IPS-20b (cell line): ENCODE measurements around the gene RAB36.
A peak's percentile ranks its signal among the peaks of the same experiment; 100 is the strongest.

Experiments used
- H3K27ac ChIP-seq: one replicate; pipeline ENCODE4 v1.5.1; 2013; ENCODE audit warnings: low read length
- H3K27me3 ChIP-seq: 2 replicates; pipeline ENCODE4 v1.6.1; 2013; ENCODE audit warnings: mild to moderate bottlenecking, low read length, inconsistent platforms; ENCODE audit not compliant: insufficient read depth
- H3K36me3 ChIP-seq: 2 replicates; pipeline ENCODE4 v1.6.1; 2013; ENCODE audit warnings: low read depth, mild to moderate bottlenecking, inconsistent platforms, low read length, moderate library complexity; ENCODE audit not compliant: insufficient read depth
- H3K4me1 ChIP-seq: 2 replicates; pipeline ENCODE4 v1.6.1; 2013; ENCODE audit warnings: mild to moderate bottlenecking, control low read depth, inconsistent platforms, low read length, moderate library complexity; ENCODE audit not compliant: insufficient read depth
- H3K4me3 ChIP-seq: 2 replicates; pipeline ENCODE4 v1.5.1; 2013; ENCODE audit warnings: mild to moderate bottlenecking, low read length, inconsistent platforms
- H3K9ac ChIP-seq: 2 replicates; pipeline ENCODE4 v1.6.1; 2013; ENCODE audit warnings: low read depth, mild to moderate bottlenecking, inconsistent platforms, low read length, moderate library complexity
- H3K9me3 ChIP-seq: 2 replicates; pipeline ENCODE4 v1.6.1; 2013; ENCODE audit warnings: mild to moderate bottlenecking, low read depth, low read length, inconsistent platforms; ENCODE audit not compliant: insufficient read depth

RAB36 gene

DNA sequence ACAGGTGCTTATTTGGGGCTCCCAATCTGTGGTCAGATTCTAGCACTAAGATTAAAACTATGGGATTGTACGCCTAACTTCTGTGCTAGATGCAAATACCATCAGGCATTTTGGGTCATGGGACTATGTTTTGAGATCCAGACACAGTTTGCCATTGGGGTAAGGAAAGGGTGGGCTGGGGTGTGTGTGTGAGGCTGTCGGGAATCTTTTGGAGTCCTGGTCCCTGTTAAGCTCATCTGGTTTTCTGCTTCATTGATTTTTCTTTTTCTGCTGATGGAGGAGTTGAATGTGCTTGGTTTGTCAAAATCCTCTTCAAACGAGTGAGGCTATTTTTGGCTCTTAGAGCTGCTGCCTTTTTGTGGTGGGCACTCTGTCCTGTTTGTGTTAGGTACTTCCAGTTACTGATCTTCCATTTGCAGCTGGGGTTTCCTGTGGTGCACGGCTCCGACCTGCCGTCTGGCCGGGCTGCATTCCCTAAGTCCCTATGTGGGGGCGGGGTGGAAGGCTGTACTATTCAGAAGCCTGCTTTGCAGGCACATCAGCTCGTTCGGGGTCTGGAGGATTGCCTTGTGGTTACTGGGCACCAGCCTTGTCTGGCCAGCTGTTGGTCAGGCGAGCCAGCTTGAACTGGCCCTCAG lies 37.9 kb downstream of the RAB36 start:
- Histone ChIP-seq H3K27me3 (peaks cover 19% of the 10 kb centered on the region), H3K27ac (no peak overlapping the region), H3K9me3 (no peaks in the 10 kb centered on the region), H3K4me1 (peaks cover 38% of the 10 kb centered on the region), H3K4me3 (peak overlapping the region; percentile 91), H3K9ac (peak overlapping the region; percentile 78; the same call in 1 of the 2 replicates), H3K36me3 (peaks cover 17% of the 10 kb centered on the region; the same call in 1 of the 2 replicates)

DNA sequence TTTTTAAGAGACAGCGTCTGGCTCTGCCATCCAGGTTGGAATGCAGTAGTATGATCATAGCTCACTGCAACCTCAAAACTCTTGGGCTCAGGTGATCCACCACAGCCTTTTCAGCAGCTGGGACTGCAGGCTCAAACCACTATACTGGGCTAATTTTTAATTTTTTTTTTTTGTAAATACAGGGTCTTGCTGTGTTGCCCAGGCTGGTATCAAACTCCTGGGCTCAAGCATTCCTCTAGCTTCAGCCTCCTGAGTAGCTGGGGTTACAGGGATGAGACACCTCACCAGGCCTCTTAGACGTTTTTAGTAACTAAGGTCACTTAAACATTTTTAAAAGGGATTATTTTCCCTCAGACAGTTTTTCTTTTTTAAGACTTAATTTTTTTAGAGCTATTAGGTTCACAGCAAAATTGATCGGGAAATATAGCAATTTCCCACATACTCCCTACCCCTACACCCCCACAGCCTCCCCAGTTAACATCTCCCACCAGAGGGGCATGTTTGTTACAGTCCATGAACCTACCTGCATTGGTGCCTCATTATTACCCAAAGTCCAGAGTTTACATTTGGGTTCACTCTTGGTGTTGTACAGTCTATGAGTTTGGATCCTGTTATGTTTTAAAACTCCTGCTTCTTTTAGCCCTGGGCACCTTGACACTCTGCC lies 39.0 kb downstream of the RAB36 start:
- Histone ChIP-seq H3K9me3 (no peaks in the 10 kb centered on the region), H3K4me3 (peak overlapping the region; percentile 91; the same call in 1 of the 2 replicates), H3K36me3 (peaks cover 18% of the 10 kb centered on the region; the same call in 1 of the 2 replicates), H3K4me1 (peaks cover 35% of the 10 kb centered on the region), H3K27ac (no peak overlapping the region), H3K27me3 (peaks cover 19% of the 10 kb centered on the region), H3K9ac (peak overlapping the region; percentile 50; the same call in 1 of the 2 replicates)

DNA sequence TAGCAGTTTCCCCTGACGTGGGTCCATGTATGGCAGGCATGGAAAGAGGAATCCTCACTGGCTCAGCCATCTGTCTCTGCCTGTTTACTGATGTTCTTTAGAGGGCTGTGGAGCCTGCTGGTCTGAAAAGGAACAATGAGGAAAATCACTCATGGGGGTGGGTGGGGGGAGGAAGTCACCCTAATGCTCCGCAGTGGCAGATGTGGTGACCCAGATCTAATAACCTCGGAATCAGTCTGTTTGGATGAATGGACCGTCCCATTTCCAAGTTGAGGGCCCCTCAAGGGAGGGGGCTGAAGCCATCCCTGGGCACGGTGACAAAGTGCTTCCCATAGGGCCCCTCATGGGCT lies 39.5 kb downstream of the RAB36 start:
- H3K27me3 ChIP-seq = peaks cover 14% of the 10 kb centered on the region
- H3K9me3 ChIP-seq = no peaks in the 10 kb centered on the region
- H3K36me3 ChIP-seq = peaks cover 18% of the 10 kb centered on the region; the same call in 1 of the 2 replicates
- H3K4me1 ChIP-seq = peaks cover 35% of the 10 kb centered on the region
- no peak overlapping the region for H3K27ac ChIP-seq
- H3K9ac ChIP-seq = no peak overlapping the region
- H3K4me3 ChIP-seq = no peak overlapping the region

DNA sequence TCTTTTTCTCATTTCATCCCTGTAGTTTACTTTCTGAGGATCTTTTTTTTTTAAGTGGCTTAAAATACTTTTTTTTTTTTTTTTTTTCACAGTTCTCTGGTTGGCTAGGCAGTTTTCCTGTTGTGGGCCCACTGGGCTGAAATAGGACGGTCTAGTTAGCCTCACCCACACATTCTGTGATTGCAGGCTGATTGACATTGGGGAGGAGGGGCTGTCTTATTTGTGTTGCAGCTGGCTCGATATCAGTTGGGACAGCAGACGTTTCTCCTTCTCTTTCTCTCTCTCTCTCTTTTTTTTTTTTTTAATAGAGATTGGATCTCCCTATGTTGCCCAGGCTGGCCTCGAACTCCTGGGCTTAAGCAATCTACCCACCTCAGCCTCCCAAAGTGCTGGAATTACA lies 41.9 kb downstream of the RAB36 start:
- Histone ChIP-seq H3K4me3 (no peak overlapping the region), H3K36me3 (peaks cover 27% of the 10 kb centered on the region; the same call in 1 of the 2 replicates), H3K27me3 (peaks cover 2% of the 10 kb centered on the region), H3K9ac (no peak overlapping the region), H3K9me3 (no peaks in the 10 kb centered on the region), H3K4me1 (peaks cover 33% of the 10 kb centered on the region), H3K27ac (no peak overlapping the region)

DNA sequence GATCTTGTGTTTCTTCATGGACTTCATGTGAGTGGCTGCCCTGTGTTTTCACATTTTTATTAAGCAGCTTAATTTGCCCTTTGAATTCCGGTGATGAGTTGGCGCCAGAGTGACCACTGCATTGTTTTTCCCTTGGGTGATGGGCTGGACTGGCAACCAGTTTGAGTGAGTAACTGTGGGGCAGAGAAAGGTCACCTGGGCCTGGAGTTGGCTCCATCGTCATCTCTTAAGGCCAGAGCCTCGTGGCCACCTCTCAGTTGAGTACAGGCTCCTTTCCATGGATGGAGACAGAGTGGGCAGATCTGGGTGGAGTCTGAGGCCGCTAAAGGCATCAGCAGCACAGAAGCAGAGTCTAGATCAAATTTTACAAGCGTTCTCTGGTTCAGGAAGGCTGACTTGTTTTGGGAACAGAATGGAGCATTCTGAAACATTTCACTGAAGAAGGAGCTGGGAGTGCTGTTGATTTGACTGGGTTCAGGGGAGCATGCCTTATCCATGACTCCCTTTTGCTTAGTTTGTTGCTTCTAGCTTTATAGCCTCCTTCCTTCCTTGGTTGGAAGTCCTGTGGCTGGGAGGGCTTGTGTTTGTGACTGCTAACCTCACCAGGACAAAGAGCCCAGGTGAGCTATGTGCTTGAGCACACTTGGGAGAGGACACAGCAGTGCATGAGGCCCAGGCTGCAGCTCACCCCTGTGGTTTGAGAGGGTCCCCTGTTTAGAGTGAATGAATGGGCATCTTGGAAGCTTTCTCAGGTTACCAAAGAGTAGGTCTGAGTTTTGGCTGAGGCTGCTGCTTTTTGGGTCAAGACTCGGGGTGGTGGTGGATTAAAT lies 42.8 kb downstream of the RAB36 start:
- H3K27ac ChIP-seq = peak overlapping the region; percentile 53
- H3K9ac ChIP-seq = peak overlapping the region; percentile 57; the same call in 1 of the 2 replicates
- no peaks in the 10 kb centered on the region for H3K9me3 ChIP-seq
- H3K27me3 ChIP-seq = no peaks in the 10 kb centered on the region
- H3K4me3 ChIP-seq = no peak overlapping the region
- H3K4me1 ChIP-seq = peaks cover 30% of the 10 kb centered on the region
- H3K36me3 ChIP-seq = peaks cover 30% of the 10 kb centered on the region

DNA sequence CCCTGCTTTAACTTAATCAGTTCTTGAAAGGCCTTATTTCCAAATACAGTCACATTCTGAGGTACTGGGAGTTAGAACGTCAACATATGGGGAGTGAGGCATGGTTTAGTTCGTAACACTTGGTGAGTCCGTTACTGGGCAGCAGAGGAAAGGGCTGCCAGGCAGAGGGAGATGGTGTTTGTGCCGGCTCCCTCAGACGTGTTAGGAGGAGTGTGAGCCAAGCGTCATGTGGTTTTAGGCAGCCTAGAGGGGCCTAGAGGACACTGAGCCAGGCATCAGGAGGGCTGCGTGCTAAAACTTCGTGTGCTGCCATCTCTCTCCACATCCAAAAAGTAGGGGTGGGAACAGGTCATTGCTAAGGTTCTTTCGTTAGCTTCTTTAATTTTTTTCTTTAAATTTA lies 45.2 kb downstream of the RAB36 start:
- peaks cover 13% of the 10 kb centered on the region for H3K4me1 ChIP-seq
- no peaks in the 10 kb centered on the region for H3K27me3 ChIP-seq
- H3K36me3 ChIP-seq = peaks cover 23% of the 10 kb centered on the region
- no peak overlapping the region for H3K4me3 ChIP-seq
- no peaks in the 10 kb centered on the region for H3K9me3 ChIP-seq
- no peak overlapping the region for H3K9ac ChIP-seq
- no peak overlapping the region for H3K27ac ChIP-seq

DNA sequence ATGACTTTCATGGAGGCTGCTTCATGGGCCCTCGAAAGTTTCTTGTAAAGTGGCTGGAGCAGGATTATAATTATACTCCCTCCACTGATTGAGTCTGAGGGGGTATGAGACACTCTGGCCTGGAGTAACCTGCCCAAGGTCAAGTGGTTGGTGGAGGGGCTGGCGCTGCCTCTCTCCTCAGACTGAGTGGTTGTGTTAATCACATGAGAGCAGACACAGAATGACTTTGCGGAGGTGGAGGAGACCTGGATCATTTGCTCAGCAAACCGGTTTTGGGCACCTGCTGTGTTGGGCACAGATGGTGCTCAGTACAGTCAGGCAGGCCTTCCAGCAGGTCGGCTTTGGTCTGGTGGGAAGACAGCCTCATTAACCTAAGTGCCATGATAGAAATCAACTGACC lies 46.9 kb downstream of the RAB36 start:
- peaks cover 10% of the 10 kb centered on the region for H3K4me1 ChIP-seq
- no peak overlapping the region for H3K27ac ChIP-seq
- H3K4me3 ChIP-seq = no peak overlapping the region
- H3K9ac ChIP-seq = no peak overlapping the region
- H3K36me3 ChIP-seq = peaks cover 23% of the 10 kb centered on the region
- H3K9me3 ChIP-seq = no peaks in the 10 kb centered on the region
- no peaks in the 10 kb centered on the region for H3K27me3 ChIP-seq

DNA sequence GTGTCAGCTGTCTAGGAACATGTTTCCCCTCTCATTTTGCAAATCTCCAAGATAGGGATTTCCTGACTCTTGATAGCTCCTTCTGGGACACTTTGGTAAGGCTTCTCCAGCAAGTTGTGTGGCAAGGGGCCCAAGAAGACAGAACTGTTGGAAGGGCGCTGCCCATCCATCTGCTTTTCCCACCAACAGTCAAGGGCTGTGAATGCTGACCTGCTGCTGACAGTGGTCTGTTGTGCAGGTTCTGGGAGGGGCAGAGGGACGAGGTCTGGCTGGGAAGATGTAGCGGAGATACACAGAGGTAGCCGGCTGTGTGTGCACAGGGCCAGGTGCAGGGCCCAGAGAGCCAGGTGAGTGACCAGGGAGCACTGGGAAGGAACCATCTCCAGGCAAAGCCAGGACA lies 47.3 kb downstream of the RAB36 start:
- H3K4me1 ChIP-seq = peaks cover 10% of the 10 kb centered on the region
- no peaks in the 10 kb centered on the region for H3K27me3 ChIP-seq
- H3K27ac ChIP-seq = no peak overlapping the region
- no peak overlapping the region for H3K4me3 ChIP-seq
- H3K36me3 ChIP-seq = peaks cover 20% of the 10 kb centered on the region
- no peaks in the 10 kb centered on the region for H3K9me3 ChIP-seq
- H3K9ac ChIP-seq = no peak overlapping the region

DNA sequence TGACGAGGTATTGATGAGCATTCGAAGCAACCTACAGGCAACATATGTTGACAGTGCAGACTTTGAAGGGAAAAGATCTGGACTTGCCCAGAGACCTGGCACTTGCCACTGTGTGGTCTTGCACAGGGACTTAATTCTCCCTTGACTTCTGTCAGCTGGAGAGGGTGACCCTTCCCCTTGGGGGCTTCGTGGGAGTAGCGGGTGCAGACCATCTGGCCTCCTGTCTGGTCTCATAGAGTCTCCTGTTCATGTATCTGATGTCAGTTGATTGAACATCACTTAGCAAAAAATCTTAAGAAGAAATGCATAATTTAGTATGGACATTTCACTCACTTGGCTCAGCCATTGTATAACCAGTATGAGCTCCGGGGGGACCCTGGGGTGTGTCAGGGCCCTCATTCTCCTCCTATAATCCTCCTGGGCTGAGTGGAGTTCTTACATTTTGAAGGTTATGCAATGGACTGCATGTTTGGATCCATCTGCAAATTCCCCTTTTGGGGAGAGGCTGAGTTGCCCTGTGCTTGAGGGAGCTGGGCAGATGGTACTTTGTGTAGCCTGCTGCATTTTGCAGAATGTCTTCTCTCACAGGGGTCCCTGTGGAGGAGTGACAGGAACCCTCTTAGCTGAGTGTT lies 48.0 kb downstream of the RAB36 start:
- Histone ChIP-seq H3K36me3 (peaks cover 13% of the 10 kb centered on the region), H3K9ac (no peak overlapping the region), H3K27ac (no peak overlapping the region), H3K4me3 (no peak overlapping the region), H3K9me3 (no peaks in the 10 kb centered on the region), H3K4me1 (peaks cover 3% of the 10 kb centered on the region; the same call in 1 of the 2 replicates), H3K27me3 (no peaks in the 10 kb centered on the region)

DNA sequence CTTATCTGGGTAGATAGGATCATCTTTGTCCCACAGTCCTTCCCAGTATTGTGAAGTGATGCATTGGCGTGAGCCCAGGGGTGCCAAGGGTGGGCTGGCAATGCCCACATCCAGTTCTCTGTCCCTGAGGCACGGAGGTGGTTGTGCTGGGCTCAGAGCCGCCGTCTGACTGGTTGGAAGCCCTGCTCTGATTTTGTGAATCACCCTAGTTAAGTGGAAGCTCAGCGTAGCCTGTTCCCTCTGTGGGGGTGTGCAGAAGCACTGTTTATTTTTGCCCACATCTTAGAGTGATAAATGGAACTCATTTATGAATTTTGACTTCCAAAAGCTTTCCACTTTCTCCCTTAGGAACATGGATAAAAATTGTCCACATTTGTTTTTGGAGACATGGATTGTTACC lies 48.6 kb downstream of the RAB36 start:
- H3K36me3 ChIP-seq = peaks cover 13% of the 10 kb centered on the region

DNA sequence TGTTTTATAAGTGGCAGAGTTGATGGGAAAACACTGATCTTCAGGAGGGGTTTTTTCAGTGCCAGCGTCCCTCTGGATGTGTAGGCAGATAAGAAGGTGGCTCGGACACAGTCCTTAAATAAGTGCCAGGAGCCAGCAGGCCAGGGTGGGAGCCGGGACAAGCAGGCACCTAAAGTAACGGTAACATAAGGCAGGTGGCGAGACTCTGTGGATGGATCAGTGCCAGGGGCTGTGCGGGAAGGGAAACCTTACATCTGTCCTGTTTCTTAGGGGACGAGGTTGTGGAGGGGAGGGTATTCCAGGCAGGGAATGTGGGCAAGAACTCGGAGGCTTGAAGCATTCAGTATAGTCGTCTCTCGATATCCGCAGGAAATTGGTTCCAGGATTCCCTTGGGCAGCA lies 50.9 kb downstream of the RAB36 start:
- Histone ChIP-seq H3K9ac (no peak overlapping the region), H3K4me1 (peaks cover 3% of the 10 kb centered on the region; the same call in 1 of the 2 replicates), H3K27me3 (no peaks in the 10 kb centered on the region), H3K36me3 (peaks cover 16% of the 10 kb centered on the region), H3K4me3 (no peak overlapping the region), H3K9me3 (no peaks in the 10 kb centered on the region), H3K27ac (no peak overlapping the region)

More for the DNA sequence above, 48.6 kb downstream of the RAB36 start:
- Histone ChIP-seq H3K4me3 (no peak overlapping the region), H3K27me3 (no peaks in the 10 kb centered on the region), H3K27ac (no peak overlapping the region), H3K4me1 (peaks cover 3% of the 10 kb centered on the region; the same call in 1 of the 2 replicates), H3K9ac (no peak overlapping the region), H3K9me3 (no peaks in the 10 kb centered on the region)
